Keratinocyte (primary cell): ENCODE measurements around the gene RFC1. TPM values are rescaled to one million over a fixed set of nuclear protein-coding genes. Genes with fewer than 3 reads are reported as not detected.

ENCODE experiments used
- DNase-seq: peaks from one replicate; pipeline ENCODE4 v3.0.0-alpha.2; 2011; ENCODE audit warnings: low read depth, missing footprints, low spot score
- FAIRE-seq: peaks from 2 replicates; lab custom pipeline; 2011; peaks lifted over from hg19 to GRCh38; lab: Jason Lieb, UNC
- H2AFZ ChIP-seq: 2 replicates; pipeline ENCODE4 v1.6.0; 2012; ENCODE audit warnings: low read length, control low read depth, inconsistent platforms; ENCODE audit not compliant: control insufficient read depth
- H3K27ac ChIP-seq: 2 replicates; pipeline ENCODE4 v1.5.1; 2011; ENCODE audit warnings: low read length; ENCODE audit not compliant: control insufficient read depth, insufficient read depth
- H3K27me3 ChIP-seq: 3 replicates; pipeline ENCODE4 v1.6.0; 2011; ENCODE audit warnings: low read length; ENCODE audit not compliant: control insufficient read depth, insufficient read depth; ENCODE audit errors: extremely low read depth
- H3K36me3 ChIP-seq, 2 experiments: 2 replicates in 1 of 2; 3 replicates in 1 of 2; pipeline ENCODE4 v1.5.1; 2011; ENCODE audit warnings: low read length in 2 of 2, mild to moderate bottlenecking in 1 of 2; ENCODE audit not compliant: control insufficient read depth in 2 of 2, insufficient read depth in 2 of 2; ENCODE audit errors: extremely low read depth in 1 of 2
- H3K4me1 ChIP-seq: 3 replicates; pipeline ENCODE4 v1.5.1; 2011; ENCODE audit warnings: low read length; ENCODE audit not compliant: control insufficient read depth, insufficient read depth; ENCODE audit errors: extremely low read depth
- H3K4me2 ChIP-seq: 3 replicates; pipeline ENCODE4 v1.6.0; 2011; ENCODE audit warnings: low read depth, low read length; ENCODE audit not compliant: control insufficient read depth, insufficient read depth; ENCODE audit errors: extremely low read depth
- H3K4me3 ChIP-seq, 3 experiments: fragments of 200-600 bp in 1 of 3; sonication (generic) in 1 of 3; 2 replicates in 2 of 3; 3 replicates in 1 of 3; pipeline ENCODE4 v1.5.1; 2011 to 2016; ENCODE audit warnings: low read length in 3 of 3, mild to moderate bottlenecking in 3 of 3, control low read depth in 2 of 3, inconsistent platforms in 1 of 3, low read depth in 1 of 3, mixed read lengths in 1 of 3, mixed run types in 1 of 3, moderate library complexity in 1 of 3; ENCODE audit not compliant: control insufficient read depth in 2 of 3, insufficient read depth in 2 of 3; ENCODE audit errors: extremely low read depth in 1 of 3
- H3K79me2 ChIP-seq: 2 replicates; pipeline ENCODE4 v1.6.0; 2012; ENCODE audit warnings: low read length; ENCODE audit not compliant: control insufficient read depth, insufficient read depth
- H3K9ac ChIP-seq: 3 replicates; pipeline ENCODE4 v1.6.0; 2011; ENCODE audit warnings: low read length; ENCODE audit not compliant: control insufficient read depth, insufficient read depth; ENCODE audit errors: extremely low read depth
- H3K9me1 ChIP-seq: 3 replicates; pipeline ENCODE4 v1.6.0; 2011; ENCODE audit warnings: low read length; ENCODE audit not compliant: control insufficient read depth, insufficient read depth; ENCODE audit errors: extremely low read depth
- H3K9me3 ChIP-seq: 2 replicates; pipeline ENCODE4 v1.5.1; 2012; ENCODE audit warnings: low read depth, low read length; ENCODE audit not compliant: control insufficient read depth
- H4K20me1 ChIP-seq: 3 replicates; pipeline ENCODE4 v1.6.0; 2011; ENCODE audit warnings: low read length; ENCODE audit not compliant: control insufficient read depth, insufficient read depth; ENCODE audit errors: extremely low read depth
- EZH2 ChIP-seq: IDR thresholded peaks from one replicate; pipeline ENCODE4 v1.6.1; 2012; ENCODE audit warnings: inconsistent platforms, mild to moderate bottlenecking, low read length, moderate library complexity
- dilution Hi-C: fragments of 300-500 bp; cut with MboI; formaldehyde crosslinking; loops from one replicate; pipeline ENCODE4 v1.7.0; 2020; ENCODE audit warnings: low sequenced_read_pairs; ENCODE audit not compliant: extremely low pct_ligation_motif_present
- polyA plus RNA-seq, 5 experiments: library from polyadenylated mRNA; depleted of rRNA in 3 of 5; stranded (reverse) in 3 of 5; stranded (forward) in 1 of 5; unstranded in 1 of 5; fragments of >200 nt; gene quantifications; 1 replicate in 1 of 5; 2 replicates in 3 of 5; 3 replicates in 1 of 5; pipeline versions ENCODE4 v1.2.1 to v1.2.3, GENCODE V29; 2011 to 2012; ENCODE audit warnings: missing spikeins in 2 of 5, low read depth in 1 of 5, low replicate concordance in 1 of 5
- TF ChIP-seq, protein P1 (sequence below), 3 experiments: IDR thresholded peaks in 1 of 3; conservative IDR thresholded peaks in 1 of 3; optimal IDR thresholded peaks in 1 of 3; 2 replicates in 2 of 3; 3 replicates in 1 of 3; pipeline versions ENCODE3 to v1.5.1; 2011; ENCODE audit warnings: low read length in 3 of 3, mild to moderate bottlenecking in 3 of 3, moderate library complexity in 2 of 3, control low read depth in 1 of 3, inconsistent platforms in 1 of 3; ENCODE audit not compliant: insufficient read depth in 2 of 3; ENCODE audit errors: extremely low read depth in 1 of 3

RFC1 gene
- polyA plus RNA-seq, 1 donor (not counting 4 experiments of a cell fraction or from before 2014, with no cell fraction given): 17.4 TPM

DNA sequence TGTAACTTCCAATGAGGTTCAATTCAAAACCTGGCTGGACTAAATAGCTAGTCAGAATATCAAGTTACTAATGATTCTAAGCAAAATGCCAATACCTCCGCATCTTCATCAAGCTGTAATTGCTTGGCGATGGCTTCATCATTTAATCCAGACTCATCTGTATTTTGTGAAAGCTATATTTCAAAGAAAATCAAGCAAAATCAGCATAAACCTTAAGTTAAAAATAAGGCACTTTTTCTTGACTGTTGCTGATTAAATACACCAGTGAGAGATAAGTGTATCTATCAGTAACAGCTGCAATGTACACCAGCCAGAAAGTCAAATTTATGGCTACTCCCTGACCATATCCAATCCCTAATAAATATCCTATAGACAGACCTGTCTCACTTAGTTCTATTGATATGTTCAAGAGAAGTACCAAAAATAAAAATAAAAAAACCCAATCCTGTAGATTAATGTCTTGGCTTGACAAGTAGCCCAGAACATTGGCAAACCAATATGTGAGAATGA lies 39.6 kb downstream of the RFC1 start:
- dilution Hi-C loops: no loop called here
- no peaks in the 10 kb centered on the region for H3K9me1 ChIP-seq
- TF ChIP-seq, protein P1, sequence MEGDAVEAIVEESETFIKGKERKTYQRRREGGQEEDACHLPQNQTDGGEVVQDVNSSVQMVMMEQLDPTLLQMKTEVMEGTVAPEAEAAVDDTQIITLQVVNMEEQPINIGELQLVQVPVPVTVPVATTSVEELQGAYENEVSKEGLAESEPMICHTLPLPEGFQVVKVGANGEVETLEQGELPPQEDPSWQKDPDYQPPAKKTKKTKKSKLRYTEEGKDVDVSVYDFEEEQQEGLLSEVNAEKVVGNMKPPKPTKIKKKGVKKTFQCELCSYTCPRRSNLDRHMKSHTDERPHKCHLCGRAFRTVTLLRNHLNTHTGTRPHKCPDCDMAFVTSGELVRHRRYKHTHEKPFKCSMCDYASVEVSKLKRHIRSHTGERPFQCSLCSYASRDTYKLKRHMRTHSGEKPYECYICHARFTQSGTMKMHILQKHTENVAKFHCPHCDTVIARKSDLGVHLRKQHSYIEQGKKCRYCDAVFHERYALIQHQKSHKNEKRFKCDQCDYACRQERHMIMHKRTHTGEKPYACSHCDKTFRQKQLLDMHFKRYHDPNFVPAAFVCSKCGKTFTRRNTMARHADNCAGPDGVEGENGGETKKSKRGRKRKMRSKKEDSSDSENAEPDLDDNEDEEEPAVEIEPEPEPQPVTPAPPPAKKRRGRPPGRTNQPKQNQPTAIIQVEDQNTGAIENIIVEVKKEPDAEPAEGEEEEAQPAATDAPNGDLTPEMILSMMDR (optimal IDR thresholded peaks at IDR 0.05 in 1 of 3, IDR thresholded peaks at IDR 0.05 in 1 of 3, conservative IDR thresholded peaks at IDR 0.05 in 1 of 3; ENCODE audit: extremely low read depth in 1 of 3, insufficient read depth in 2 of 3, low read length in 3 of 3): no peak
- TF ChIP-seq EZH2: no peak
- H3K27me3 ChIP-seq: no peaks in the 10 kb centered on the region
- FAIRE-seq (no peak), DNase-seq (no peak)
- no peak overlapping the region for H3K4me3 ChIP-seq
- H3K4me1 ChIP-seq: no peaks in the 10 kb centered on the region
- H3K36me3 ChIP-seq: peaks cover 1 to 3% of the 10 kb centered on the region in 2 experiments
- H3K4me2 ChIP-seq: no peak overlapping the region
- H3K9me3 ChIP-seq: no peaks in the 10 kb centered on the region
- H3K79me2 ChIP-seq: peaks cover 16% of the 10 kb centered on the region
- no peaks in the 10 kb centered on the region for H4K20me1 ChIP-seq
- no peak overlapping the region for H3K27ac ChIP-seq
- no peak overlapping the region for H2AFZ ChIP-seq
- H3K9ac ChIP-seq: no peak overlapping the region

DNA sequence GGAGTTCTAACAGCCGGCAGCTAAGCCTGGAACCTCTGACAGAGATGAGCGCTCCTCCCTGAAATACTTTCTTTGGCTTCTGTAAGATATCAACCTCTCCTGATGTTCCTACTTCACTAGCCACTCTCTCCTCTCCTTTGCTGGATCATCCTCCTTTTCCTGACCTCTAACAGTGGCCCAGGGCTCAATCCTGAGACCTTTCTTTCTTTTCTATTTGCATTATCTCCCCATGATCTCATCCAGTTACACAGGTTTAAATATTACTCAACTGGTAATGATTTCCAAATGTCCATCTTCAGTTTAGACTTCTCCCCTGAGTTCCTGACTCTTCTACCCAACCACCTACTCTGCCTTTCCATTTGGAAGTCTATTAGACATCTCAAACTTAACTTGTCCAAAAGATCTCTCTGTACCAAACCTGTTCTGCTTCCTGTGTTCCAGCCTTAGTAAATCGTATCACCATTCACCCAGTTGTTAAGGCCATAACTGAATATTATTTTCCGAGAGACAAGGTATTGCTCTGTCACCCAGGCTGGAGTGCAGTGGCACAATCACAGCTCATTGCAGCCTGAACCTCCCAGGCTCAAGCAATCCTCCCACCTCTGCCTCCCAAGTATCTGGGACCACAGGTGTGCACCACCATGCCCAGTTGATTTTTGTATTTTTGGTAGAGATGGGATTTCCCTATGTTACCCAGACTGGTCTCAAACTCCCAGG lies 41.1 kb downstream of the RFC1 start:
- Histone ChIP-seq H4K20me1 (no peaks in the 10 kb centered on the region), H3K27me3 (no peaks in the 10 kb centered on the region), H3K36me3 (peaks cover 1 to 3% of the 10 kb centered on the region in 2 experiments), H3K4me2 (no peak overlapping the region), H3K9me3 (no peaks in the 10 kb centered on the region), H3K4me3 (no peak overlapping the region), H3K9ac (no peak overlapping the region), H3K27ac (no peak overlapping the region), H3K79me2 (peaks cover 11% of the 10 kb centered on the region), H3K9me1 (no peaks in the 10 kb centered on the region), H2AFZ (no peak overlapping the region), H3K4me1 (peaks cover 11% of the 10 kb centered on the region)
- TF ChIP-seq, protein P1 (optimal IDR thresholded peaks at IDR 0.05 in 1 of 3, IDR thresholded peaks at IDR 0.05 in 1 of 3, conservative IDR thresholded peaks at IDR 0.05 in 1 of 3; ENCODE audit: extremely low read depth in 1 of 3, insufficient read depth in 2 of 3, low read length in 3 of 3): no peak
- no peak for TF ChIP-seq EZH2
- DNase-seq: no peak
- dilution Hi-C loops: no loop called here
- FAIRE-seq: no peak
